K562 (cell line): Measurements from ENCODE around the gene MINAR1. TPM values are rescaled to one million over a fixed set of nuclear protein-coding genes. Genes with fewer than 3 reads are reported as not detected.

Source experiments
- ATAC-seq: fragments of 200-7000 bp; cut with Tn5 transposase; 3 replicates; pipeline ENCODE4 v1.9.1; 2020; ENCODE audit warnings: moderate library complexity
- BruUV-seq: library from RNA; stranded (reverse); fragments of 400-500 nt; replicated peaks from 2 replicates; lab custom pipeline; 2021; lab: Mats Ljungman, UMichigan
- CTCF ChIA-PET: fragments of 300-600 bp; formaldehyde crosslinking; extraction: SDS; loops from one replicate; lab custom pipeline; 2021; ENCODE audit warnings: low intra/inter-chr PET ratio; lab: Yijun Ruan, JAX
- POLR2A ChIA-PET: fragments of 300-600, 350-650 bp; sonication (Branson Sonifier 250); formaldehyde crosslinking; extraction: SDS; loops from one replicate; lab custom pipeline; 2021; ENCODE audit warnings: antibody characterized with exemption, inconsistent platforms; lab: Yijun Ruan, JAX
- DNase-seq, 4 experiments: peaks; one replicate each; pipeline versions ENCODE4 v3.0.0 to v3.0.0-alpha.2; 2011 to 2018; ENCODE audit warnings: low spot score in 3 of 4, mixed read lengths in 3 of 4; ENCODE audit errors: extremely low read depth in 1 of 4
- FAIRE-seq: peaks from 2 replicates; lab custom pipeline; 2011; peaks lifted over from hg19 to GRCh38; lab: Jason Lieb, UNC
- H2AFZ ChIP-seq: 2 replicates; pipeline ENCODE4 v1.6.0; 2011; ENCODE audit warnings: low read depth, low read length, control low read depth, inconsistent platforms
- H3K27ac ChIP-seq: fragments of 200-600 bp; 3 replicates; pipeline ENCODE4 v1.8.0; 2011; ENCODE audit warnings: low read depth, mild to moderate bottlenecking, control low read depth, inconsistent platforms, low read length, moderate library complexity, mixed read lengths; ENCODE audit errors: extremely low read depth
- H3K27me3 ChIP-seq, 2 experiments: fragments of 300-600 bp in 1 of 2; 2 replicates in 1 of 2; 3 replicates in 1 of 2; pipeline versions ENCODE4 v1.6.0 to v1.8.0; 2011; ENCODE audit warnings: inconsistent platforms in 2 of 2, low read length in 2 of 2, mild to moderate bottlenecking in 1 of 2, mixed read lengths in 1 of 2, moderate library complexity in 1 of 2; ENCODE audit not compliant: control insufficient read depth in 2 of 2, insufficient read depth in 2 of 2
- H3K36me3 ChIP-seq: fragments of 300-600 bp; 3 replicates; pipeline ENCODE4 v1.8.0; 2011; ENCODE audit warnings: mild to moderate bottlenecking, low read length, inconsistent platforms; ENCODE audit not compliant: control insufficient read depth, insufficient read depth
- H3K4me1 ChIP-seq, 2 experiments: fragments of 200-600 bp in 1 of 2; replicated peaks in 1 of 2; 2 replicates in 1 of 2; 3 replicates in 1 of 2; pipeline versions ENCODE4 v1.5.1 to v1.8.0; 2011; ENCODE audit warnings: inconsistent platforms in 2 of 2, low read length in 2 of 2, mild to moderate bottlenecking in 1 of 2, mixed read lengths in 1 of 2, moderate library complexity in 1 of 2; ENCODE audit not compliant: control insufficient read depth in 2 of 2, insufficient read depth in 2 of 2
- H3K4me2 ChIP-seq: 2 replicates; pipeline ENCODE4 v1.6.1; 2011; ENCODE audit warnings: low read length, control low read depth, inconsistent platforms, mixed read lengths; ENCODE audit not compliant: insufficient read depth
- H3K4me3 ChIP-seq: fragments of 200-600 bp; sonication (generic), shearing (Covaris generic); 2 replicates; pipeline ENCODE4 v1.5.1; 2016; ENCODE audit warnings: control low read depth, inconsistent platforms
- H3K79me2 ChIP-seq: fragments of 200-600 bp; 3 replicates; pipeline ENCODE4 v1.8.0; 2011; ENCODE audit warnings: low read length, inconsistent platforms; ENCODE audit not compliant: control insufficient read depth, insufficient read depth
- H3K9ac ChIP-seq, 2 experiments: 2 replicates each; pipeline versions ENCODE4 v1.6.0 to v1.6.1; 2011; ENCODE audit warnings: low read depth in 2 of 2, low read length in 2 of 2, control low read depth in 1 of 2, inconsistent platforms in 1 of 2, mild to moderate bottlenecking in 1 of 2, mixed read lengths in 1 of 2; ENCODE audit not compliant: insufficient read depth in 1 of 2
- H3K9me1 ChIP-seq: one replicate; pipeline ENCODE4 v1.6.0; 2011; ENCODE audit warnings: inconsistent platforms, mild to moderate bottlenecking, low read length, moderate library complexity; ENCODE audit not compliant: control insufficient read depth, insufficient read depth
- H3K9me3 ChIP-seq: replicated peaks from 2 replicates; pipeline ENCODE4 v1.5.1; 2011; ENCODE audit warnings: low read depth, low read length, inconsistent platforms; ENCODE audit not compliant: control insufficient read depth, insufficient read depth
- H4K20me1 ChIP-seq: replicated peaks from 2 replicates; pipeline ENCODE4 v1.6.1; 2011; ENCODE audit warnings: low read length, inconsistent platforms, mixed read lengths; ENCODE audit not compliant: control insufficient read depth, insufficient read depth
- BCOR ChIP-seq: fragments of 450-650 bp; IDR thresholded peaks from 2 replicates; pipeline ENCODE4 v1.6.1; 2016
- DNMT1 ChIP-seq: fragments of 450-650 bp; IDR thresholded peaks from 2 replicates; pipeline ENCODE4 v1.6.1; 2016; ENCODE audit warnings: antibody characterized with exemption, mild to moderate bottlenecking
- HDAC1 ChIP-seq, 2 experiments: fragments of 450-650 bp; IDR thresholded peaks; 2 replicates each; pipeline ENCODE4 v1.6.1; 2016 to 2017; ENCODE audit warnings: inconsistent platforms in 1 of 2, mild to moderate bottlenecking in 1 of 2, moderate library complexity in 1 of 2
- HDGF ChIP-seq: fragments of 450-650 bp; IDR thresholded peaks from 2 replicates; pipeline ENCODE4 v1.6.1; 2016
- HNRNPL ChIP-seq: fragments of 200-400 bp; formaldehyde crosslinking; IDR thresholded peaks from 2 replicates; pipeline ENCODE4 v1.6.1; 2017; ENCODE audit warnings: low read depth, mild to moderate bottlenecking, low read length
- ID3 ChIP-seq, 2 experiments: fragments of 250-450 bp in 1 of 2; fragments of 450-650 bp in 1 of 2; sonication (Bioruptor Pico) in 1 of 2; IDR thresholded peaks; 2 replicates each; pipeline versions ENCODE4 v1.6.1 to v1.8.0; 2016 to 2021; ENCODE audit warnings: mild to moderate bottlenecking in 2 of 2, moderate library complexity in 2 of 2, missing compliant biosample characterization in 1 of 2, missing genetic modification characterization in 1 of 2
- MCM3 ChIP-seq: fragments of 450-650 bp; IDR thresholded peaks from 2 replicates; pipeline ENCODE4 v1.6.1; 2016
- MIER1 ChIP-seq: fragments of 450-650 bp; IDR thresholded peaks from 2 replicates; pipeline ENCODE4 v1.6.1; 2016; ENCODE audit warnings: antibody characterized with exemption, mild to moderate bottlenecking, low read depth
- MTF1 ChIP-seq: fragments of 250-450 bp; sonication (Bioruptor Pico); IDR thresholded peaks from 2 replicates; pipeline ENCODE4 v1.9.0; 2021; ENCODE audit warnings: moderate library complexity, mild to moderate bottlenecking, inconsistent platforms, borderline replicate concordance
- NCOA2 ChIP-seq, 2 experiments: fragments of 450-650 bp; IDR thresholded peaks; 2 replicates each; pipeline ENCODE4 v1.6.1; 2018; ENCODE audit warnings: mild to moderate bottlenecking in 2 of 2, moderate library complexity in 1 of 2; ENCODE audit not compliant: partially characterized antibody in 2 of 2
- PBX2 ChIP-seq, 2 experiments: IDR thresholded peaks in 1 of 2; conservative IDR thresholded peaks in 1 of 2; 2 replicates each; pipeline ENCODE4 v1.6.1; 2016; ENCODE audit warnings: low read depth in 2 of 2, mild to moderate bottlenecking in 1 of 2, missing compliant biosample characterization in 1 of 2, missing genetic modification characterization in 1 of 2, moderate library complexity in 1 of 2
- POLR2AphosphoS2 ChIP-seq: IDR thresholded peaks from 2 replicates; pipeline ENCODE4 v1.6.1; 2012; ENCODE audit warnings: low read length, improper control_type of control experiment
- PRPF4 ChIP-seq: fragments of 200-400 bp; formaldehyde crosslinking; IDR thresholded peaks from one replicate; pipeline ENCODE4 v1.6.1; 2017; ENCODE audit warnings: low read length, low read depth, mild to moderate bottlenecking; ENCODE audit not compliant: insufficient read depth, poor library complexity, severe bottlenecking
- RBFOX2 ChIP-seq: fragments of 200-400 bp; formaldehyde crosslinking; IDR thresholded peaks from 2 replicates; pipeline ENCODE4 v1.6.1; 2017; ENCODE audit warnings: low read depth, mild to moderate bottlenecking, low read length, moderate library complexity
- THRB ChIP-seq: fragments of 450-650 bp; formaldehyde crosslinking; conservative IDR thresholded peaks from 2 replicates; pipeline ENCODE4 v1.4.0; 2022; ENCODE audit warnings: mild to moderate bottlenecking, missing genetic modification characterization
- WHSC1 ChIP-seq: IDR thresholded peaks from one replicate; pipeline ENCODE4 v1.6.1; 2012; ENCODE audit warnings: low read length, control low read depth, inconsistent platforms
- ZBED1 ChIP-seq: IDR thresholded peaks from 2 replicates; pipeline ENCODE4 v1.6.1; 2014
- ZNF589 ChIP-seq: fragments of 200-800 bp; sonication (Bioruptor generic); IDR thresholded peaks from 2 replicates; pipeline ENCODE4 v1.6.1; 2016; ENCODE audit warnings: low read depth, missing genetic modification characterization, missing compliant biosample characterization
- WGBS: fragments of 100-300 bp; shearing (Covaris generic); methylation state at CpG from one replicate; pipeline ENCODE4 v1.1.6; 2016; ENCODE audit warnings: low coverage, mixed read lengths; ENCODE audit not compliant: insufficient coverage; ENCODE audit errors: missing lambda C conversion rate; 5-methylcytosine and 5-hydroxymethylcytosine counted together
- in situ Hi-C: fragments of 300-500 bp; cut with MboI; formaldehyde crosslinking; loops from 4 replicates; pipeline ENCODE4 v1.15.0; 2018; ENCODE audit warnings: inconsistent platforms, mixed read lengths
- intact Hi-C: fragments of 100-400 bp; cut with micrococcal nuclease; formaldehyde crosslinking; loops from 2 replicates; pipeline ENCODE4 v1.14.2; 2022
- polyA plus RNA-seq, 8 experiments: library from polyadenylated mRNA; depleted of rRNA in 4 of 8; stranded (reverse) in 5 of 8; unstranded in 3 of 8; fragments of >200 nt; fragmentation: Nextera tagmentation in 2 of 8; fragmentation: Illumina TruSeq in 1 of 8; extraction: Ambion mirVana in 2 of 8; extraction: Trizol in 1 of 8; gene quantifications; 2 replicates each; pipeline versions ENCODE4 v1.2.1 to v1.2.3, GENCODE V29; 2011 to 2014; ENCODE audit warnings: inconsistent platforms in 1 of 8, missing spikeins in 1 of 8
- total RNA-seq, 7 experiments: library from RNA; depleted of rRNA in 6 of 7; stranded (reverse); fragments of >200 nt in 6 of 7; fragmentation: Illumina TruSeq in 2 of 7; extraction: Trizol in 2 of 7; gene quantifications; 2 replicates each; pipeline versions ENCODE4 v1.2.1 to v1.2.3, GENCODE V29; 2011 to 2021; ENCODE audit warnings: low replicate concordance in 1 of 7
- TF ChIP-seq, protein P1 (sequence below): fragments of 250-450 bp; sonication (Bioruptor Pico); IDR thresholded peaks from 2 replicates; pipeline ENCODE4 v1.9.0; 2021; ENCODE audit warnings: mild to moderate bottlenecking

The MINAR1 gene
- total and polyA plus RNA-seq, 9 of the 15 experiments (the other 6 are each of a cell fraction or from before 2014, with no cell fraction given), result 0.21 to 1.2 (median 0.52) TPM

- intact Hi-C loops (no loop called here), in situ Hi-C loops (no loop called here)
- Histone ChIP-seq H3K27me3 (peaks cover 0 to 25% of the 10 kb centered on the region in 2 experiments; a peak in 3 of 5 replicates), H2AFZ (no peak overlapping the region), H3K4me3 (no peak overlapping the region), H3K9ac (no peak overlapping the region), H3K4me2 (no peak overlapping the region), H3K9me3 (no peaks in the 10 kb centered on the region), H3K79me2 (no peaks in the 10 kb centered on the region), H3K4me1 (no peaks in the 10 kb centered on the region), H4K20me1 (no peaks in the 10 kb centered on the region), H3K36me3 (no peaks in the 10 kb centered on the region), H3K27ac (no peak overlapping the region), H3K9me1 (no peaks in the 10 kb centered on the region)
- CTCF ChIA-PET, result interaction anchor here (0.7 kb wide), 1 partner anchor 878 kb away, joined by 3 read pairs; no protein-coding TSS in a partner anchor
- FAIRE-seq (no peak), ATAC-seq (no peak), DNase-seq (no peak)
- 8% methylated on average over 3 of the region's 3 CpGs for WGBS
- POLR2A ChIA-PET, result no interaction called here
- BruUV-seq, result no TSS peak
- TF ChIP-seq HDAC1 (IDR thresholded peaks at IDR 0.05) (no peak), ID3 (CRISPR knock-in tag; IDR thresholded peaks at IDR 0.05) (no peak), ID3 (tag; IDR thresholded peaks at IDR 0.05) (no peak), HDGF (no peak), POLR2AphosphoS2 (no peak), THRB (CRISPR knock-in tag) (no peak), ZNF589 (CRISPR knock-in tag) (no peak), RBFOX2 (no peak), DNMT1 (no peak), WHSC1 (no peak), PRPF4 (no peak), MTF1 (CRISPR knock-in tag) (no peak), NCOA2 (IDR thresholded peaks at IDR 0.05; ENCODE audit: partially characterized antibody in 2 of 2) (no peak), PBX2 (CRISPR knock-in tag; IDR thresholded peaks at IDR 0.05; ENCODE audit: low read depth) (no peak), PBX2 (tag; conservative IDR thresholded peaks at IDR 0.05; ENCODE audit: low read depth) (no peak), HNRNPL (no peak), MIER1 (no peak), ZBED1 (no peak), BCOR (no peak), MCM3 (no peak)
- TF ChIP-seq, protein P1, sequence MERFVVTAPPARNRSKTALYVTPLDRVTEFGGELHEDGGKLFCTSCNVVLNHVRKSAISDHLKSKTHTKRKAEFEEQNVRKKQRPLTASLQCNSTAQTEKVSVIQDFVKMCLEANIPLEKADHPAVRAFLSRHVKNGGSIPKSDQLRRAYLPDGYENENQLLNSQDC (CRISPR knock-in tag), result no peak
- TF ChIP-seq, all 486 proteins: peak for 0
These were observed 2.2 kb downstream of the MINAR1 start for GRCh38 chr15:79434361-79434760.
